Esophagus muscularis mucosa (tissue), 4 donors: Measurements from ENCODE around the gene RNF222. TPM values are rescaled to one million over a fixed set of nuclear protein-coding genes. Genes with fewer than 3 reads are reported as not detected.

Source experiments
- DNase-seq: peaks from one replicate; pipeline ENCODE4 v3.0.0-alpha.2; 2017; ENCODE audit errors: extremely low spot score
- H3K27ac ChIP-seq, 4 donors: fragments of 200-600 bp; sonication (generic); replicated peaks in 1 of 4; 1 replicate in 3 of 4; 2 replicates in 1 of 4; pipeline ENCODE4 v1.5.1; 2016 to 2019; ENCODE audit warnings: mild to moderate bottlenecking in 1 of 4
- H3K27me3 ChIP-seq, 4 donors: fragments of 200-600 bp; sonication (generic); one replicate each; pipeline versions ENCODE4 v1.5.1 to v1.6.0; 2016 to 2019
- H3K36me3 ChIP-seq, 4 donors: fragments of 200-600 bp; sonication (generic); one replicate each; pipeline ENCODE4 v1.5.1; 2016 to 2019
- H3K4me1 ChIP-seq, 4 donors: fragments of 200-600 bp; sonication (generic); one replicate each; pipeline ENCODE4 v1.5.1; 2016 to 2019
- H3K4me3 ChIP-seq, 4 donors: fragments of 200-600 bp; sonication (generic); 1 replicate in 2 of 4; 2 replicates in 2 of 4; pipeline ENCODE4 v1.5.1; 2016 to 2019; ENCODE audit warnings: mild to moderate bottlenecking in 4 of 4, moderate library complexity in 1 of 4
- H3K9me3 ChIP-seq, 4 donors: fragments of 200-600 bp; sonication (generic); 1 replicate in 3 of 4; 2 replicates in 1 of 4; pipeline ENCODE4 v1.5.1; 2016 to 2019
- EP300 ChIP-seq: sonication (generic); formaldehyde crosslinking; IDR thresholded peaks from one replicate; pipeline ENCODE4 v1.6.1; 2017; ENCODE audit warnings: antibody characterized with exemption
- POLR2A ChIP-seq: fragments of 450-650 bp; IDR thresholded peaks from one replicate; pipeline ENCODE4 v1.6.1; 2017; ENCODE audit warnings: antibody characterized with exemption, moderate library complexity, mild to moderate bottlenecking, low read depth
- POLR2AphosphoS5 ChIP-seq, 2 donors: sonication (generic); formaldehyde crosslinking; IDR thresholded peaks; one replicate each; pipeline ENCODE4 v1.6.1; 2017; ENCODE audit warnings: antibody characterized with exemption in 2 of 2
- WGBS: methylation state at CpG from one replicate; pipeline ENCODE4 v1.1.5; 2018; 5-methylcytosine and 5-hydroxymethylcytosine counted together
- intact Hi-C: fragments of 100-400 bp; cut with DNase I; formaldehyde crosslinking; loops from one replicate; pipeline ENCODE4 v1.15.1; 2023
- total RNA-seq, 4 donors: library from RNA; depleted of rRNA; stranded (reverse); fragments of >200 nt; gene quantifications; one replicate each; pipeline versions ENCODE4 v1.1.0 to v1.2.1, GENCODE V29; 2016
- TF ChIP-seq, protein P1 (sequence below), 3 experiments: fragments of 200-600 bp in 2 of 3; fragments of 450-650 bp in 1 of 3; sonication (generic) in 2 of 3; IDR thresholded peaks; one replicate each; pipeline ENCODE4 v1.5.1; 2017 to 2019; ENCODE audit warnings: antibody characterized with exemption in 3 of 3, mild to moderate bottlenecking in 2 of 3, moderate library complexity in 1 of 3

RNF222 gene
- total RNA-seq, 4 donors from 2014 or later = 0.42 TPM; not detected in 3

DNA sequence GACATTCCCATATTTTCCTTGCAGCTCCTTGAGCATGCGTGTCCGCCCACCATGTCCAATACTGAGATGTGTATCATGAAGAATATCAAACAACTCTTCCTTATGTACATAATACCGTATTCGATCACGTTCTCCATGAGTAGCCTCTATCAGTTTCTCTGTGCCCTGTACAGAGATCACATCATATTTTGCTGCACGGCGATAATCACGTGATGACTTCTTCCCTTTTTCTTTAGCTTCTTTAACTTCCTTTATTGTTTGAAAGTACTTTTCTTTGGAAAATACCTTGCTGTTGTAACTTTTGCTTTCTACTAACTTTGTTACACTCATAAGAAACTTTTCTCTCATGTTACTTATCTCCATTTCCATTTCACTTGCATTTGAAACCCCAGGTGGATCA, 27.7 kb downstream of the RNF222 start:
- 91% methylated on average over 8 of the region's 8 CpGs for WGBS
- peaks cover 7 to 15% (median 10%) of the 10 kb centered on the region in 4 donors for H3K4me1 ChIP-seq
- no peaks in the 10 kb centered on the region for H3K27me3 ChIP-seq
- H3K27ac ChIP-seq = no peak overlapping the region
- intact Hi-C loops = no loop called here
- peaks cover 15 to 40% (median 31%) of the 10 kb centered on the region in 4 donors for H3K36me3 ChIP-seq
- TF ChIP-seq EP300 (no peak), POLR2AphosphoS5 (IDR thresholded peaks at IDR 0.05) (no peak), POLR2A (no peak)
- TF ChIP-seq, protein P1, sequence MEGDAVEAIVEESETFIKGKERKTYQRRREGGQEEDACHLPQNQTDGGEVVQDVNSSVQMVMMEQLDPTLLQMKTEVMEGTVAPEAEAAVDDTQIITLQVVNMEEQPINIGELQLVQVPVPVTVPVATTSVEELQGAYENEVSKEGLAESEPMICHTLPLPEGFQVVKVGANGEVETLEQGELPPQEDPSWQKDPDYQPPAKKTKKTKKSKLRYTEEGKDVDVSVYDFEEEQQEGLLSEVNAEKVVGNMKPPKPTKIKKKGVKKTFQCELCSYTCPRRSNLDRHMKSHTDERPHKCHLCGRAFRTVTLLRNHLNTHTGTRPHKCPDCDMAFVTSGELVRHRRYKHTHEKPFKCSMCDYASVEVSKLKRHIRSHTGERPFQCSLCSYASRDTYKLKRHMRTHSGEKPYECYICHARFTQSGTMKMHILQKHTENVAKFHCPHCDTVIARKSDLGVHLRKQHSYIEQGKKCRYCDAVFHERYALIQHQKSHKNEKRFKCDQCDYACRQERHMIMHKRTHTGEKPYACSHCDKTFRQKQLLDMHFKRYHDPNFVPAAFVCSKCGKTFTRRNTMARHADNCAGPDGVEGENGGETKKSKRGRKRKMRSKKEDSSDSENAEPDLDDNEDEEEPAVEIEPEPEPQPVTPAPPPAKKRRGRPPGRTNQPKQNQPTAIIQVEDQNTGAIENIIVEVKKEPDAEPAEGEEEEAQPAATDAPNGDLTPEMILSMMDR (IDR thresholded peaks at IDR 0.05) = no peak
- no peak for DNase-seq
- H3K4me3 ChIP-seq = no peak overlapping the region
- H3K9me3 ChIP-seq = no peaks in the 10 kb centered on the region

DNA sequence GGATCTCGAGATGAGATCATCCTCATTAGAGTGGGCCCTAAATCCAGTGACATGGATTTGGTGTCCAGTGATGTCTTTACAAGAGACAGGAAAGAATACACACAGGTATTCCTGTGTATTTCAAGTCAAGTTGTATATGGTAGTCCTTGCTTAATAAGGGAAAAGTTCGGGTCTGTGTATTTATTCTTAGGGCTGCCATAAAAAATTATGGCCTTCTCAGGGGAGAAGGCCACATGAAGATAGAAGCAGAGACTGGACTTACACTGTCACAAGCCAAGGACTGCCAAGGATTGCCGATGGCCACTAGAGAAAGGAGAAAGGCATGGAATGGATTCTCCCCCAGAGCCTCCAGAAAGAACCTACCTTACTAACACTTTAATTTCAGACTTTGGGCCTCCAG, 29.4 kb downstream of the RNF222 start:
- Histone ChIP-seq H3K9me3 (no peaks in the 10 kb centered on the region), H3K36me3 (peaks cover 15 to 46% (median 34%) of the 10 kb centered on the region in 4 donors), H3K27ac (no peak overlapping the region), H3K27me3 (no peaks in the 10 kb centered on the region), H3K4me1 (peaks cover 4 to 23% (median 6%) of the 10 kb centered on the region in 4 donors), H3K4me3 (no peak overlapping the region)
- WGBS = 92% methylated on average over 3 of the region's 3 CpGs
- DNase-seq = no peak
- intact Hi-C loops = no loop called here
- TF ChIP-seq POLR2AphosphoS5 (IDR thresholded peaks at IDR 0.05) (no peak), POLR2A (no peak), EP300 (no peak)
- TF ChIP-seq, protein P1 (IDR thresholded peaks at IDR 0.05) = no peak

DNA sequence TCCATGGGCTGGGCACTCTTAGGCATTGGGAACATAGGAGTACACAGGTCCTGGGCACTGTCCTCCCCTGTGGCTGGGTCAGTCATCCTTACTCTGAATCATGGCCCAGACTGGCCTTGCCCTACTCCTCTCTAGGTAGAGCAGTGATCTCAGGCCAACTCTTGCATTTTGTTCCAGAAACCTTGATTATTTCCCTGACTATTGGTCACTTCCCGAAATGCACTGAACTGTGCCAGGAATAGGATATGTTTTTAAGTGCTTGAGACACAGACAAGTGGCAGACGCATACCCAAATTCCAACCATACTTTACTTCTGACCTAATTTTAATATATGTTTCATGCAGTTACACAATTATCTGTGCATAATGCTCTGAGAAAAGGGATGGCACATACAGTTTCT, 31.4 kb downstream of the RNF222 start:
- TF ChIP-seq POLR2A (no peak), POLR2AphosphoS5 (IDR thresholded peaks at IDR 0.05) (peak in 1 of 2 donors; percentile 61), EP300 (no peak)
- TF ChIP-seq, protein P1 (IDR thresholded peaks at IDR 0.05) = no peak
- H3K36me3 ChIP-seq = peaks cover 15 to 42% (median 31%) of the 10 kb centered on the region in 4 donors
- H3K27ac ChIP-seq = peak overlapping the region; percentile 19 to 72 (median 45)
- no peaks in the 10 kb centered on the region for H3K27me3 ChIP-seq
- peaks cover 4 to 33% (median 7%) of the 10 kb centered on the region in 4 donors for H3K4me1 ChIP-seq
- no peak overlapping the region for H3K4me3 ChIP-seq
- 58% methylated on average over 2 of the region's 2 CpGs for WGBS
- intact Hi-C loops = no loop called here
- DNase-seq = no peak
- H3K9me3 ChIP-seq = no peaks in the 10 kb centered on the region

DNA sequence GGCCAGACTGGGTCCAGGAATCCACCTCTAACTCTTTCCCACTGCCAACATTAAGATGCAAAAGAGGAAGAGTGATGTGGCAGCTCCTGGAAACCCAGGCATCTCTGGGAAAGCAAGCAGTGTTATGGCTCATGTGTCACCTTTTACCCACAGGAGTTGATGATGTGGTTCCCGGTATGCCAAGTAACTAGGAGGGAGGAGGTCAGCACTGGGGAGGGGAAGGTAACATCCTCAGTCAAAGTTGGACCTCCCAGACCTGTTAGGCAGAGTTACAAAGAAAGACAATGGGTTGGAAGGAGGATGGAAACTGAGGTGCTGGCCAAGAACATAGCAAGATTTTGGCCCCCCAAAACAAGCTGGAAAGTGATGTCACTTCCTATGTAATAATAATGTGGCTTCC, 32.5 kb downstream of the RNF222 start:
- no peak for DNase-seq
- Histone ChIP-seq H3K27ac (peak overlapping the region in 3 of 4 donors; percentile 26 to 72 (median 59)), H3K9me3 (no peaks in the 10 kb centered on the region), H3K27me3 (no peaks in the 10 kb centered on the region), H3K4me1 (peaks cover 4 to 35% (median 10%) of the 10 kb centered on the region in 4 donors), H3K36me3 (peaks cover 13 to 33% (median 24%) of the 10 kb centered on the region in 4 donors), H3K4me3 (no peak overlapping the region)
- intact Hi-C loops = no loop called here
- TF ChIP-seq POLR2AphosphoS5 (IDR thresholded peaks at IDR 0.05) (peak; percentile 49 to 68), EP300 (peak; percentile 40), POLR2A (no peak)
- TF ChIP-seq, protein P1 (IDR thresholded peaks at IDR 0.05) = no peak
- 75% methylated on average over 1 of the region's 1 CpG for WGBS
